ENCODE data around the gene FAM107A.
"Not testable (repeated sequence)": the region's sequence is repeated elsewhere in the genome, so short reads cannot be mapped to it uniquely, and the experiment has no call there.

FAM107A gene

DNA sequence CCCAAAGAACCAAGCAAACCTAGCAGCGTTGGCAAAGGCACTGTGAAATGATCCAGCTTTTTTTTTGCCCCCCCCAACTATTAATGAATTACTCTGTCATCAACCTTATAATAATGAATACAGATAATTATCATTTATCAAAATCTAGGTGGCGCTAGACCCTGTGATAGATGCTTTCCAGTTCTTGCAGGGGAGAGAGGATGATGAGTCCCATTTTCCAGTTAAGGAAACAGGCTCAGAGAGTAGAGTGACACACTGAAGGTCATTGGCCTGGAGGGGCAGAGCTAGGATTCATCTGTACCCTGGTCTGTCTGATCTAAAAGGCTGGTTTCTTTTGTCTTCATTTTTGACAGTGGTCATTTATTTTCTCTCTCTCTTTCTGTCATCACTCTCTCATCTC lies 45.2 kb downstream of the FAM107A start:
- no peak overlapping the region for H3K4me3 ChIP-seq (ENCODE audit: low read depth, low read length)
- TF ChIP-seq CTCF (IDR thresholded peaks at IDR 0.05; ENCODE audit: borderline replicate concordance, insufficient read depth, low read depth, low read length), result no peak

GRCh38 chr3:58531555-58531954 lies 45.6 kb downstream of the FAM107A start:
- no peak for TF ChIP-seq CTCF (IDR thresholded peaks at IDR 0.05; ENCODE audit: borderline replicate concordance, insufficient read depth, low read depth, low read length)
- H3K4me3 ChIP-seq (ENCODE audit: low read depth, low read length), result no peak overlapping the region

GRCh38 chr3:58530354-58530865 lies 46.8 kb downstream of the FAM107A start:
- no peak overlapping the region for H3K4me3 ChIP-seq (ENCODE audit: low read depth, low read length)
- TF ChIP-seq CTCF (IDR thresholded peaks at IDR 0.05; ENCODE audit: borderline replicate concordance, insufficient read depth, low read depth, low read length), result no peak

DNA sequence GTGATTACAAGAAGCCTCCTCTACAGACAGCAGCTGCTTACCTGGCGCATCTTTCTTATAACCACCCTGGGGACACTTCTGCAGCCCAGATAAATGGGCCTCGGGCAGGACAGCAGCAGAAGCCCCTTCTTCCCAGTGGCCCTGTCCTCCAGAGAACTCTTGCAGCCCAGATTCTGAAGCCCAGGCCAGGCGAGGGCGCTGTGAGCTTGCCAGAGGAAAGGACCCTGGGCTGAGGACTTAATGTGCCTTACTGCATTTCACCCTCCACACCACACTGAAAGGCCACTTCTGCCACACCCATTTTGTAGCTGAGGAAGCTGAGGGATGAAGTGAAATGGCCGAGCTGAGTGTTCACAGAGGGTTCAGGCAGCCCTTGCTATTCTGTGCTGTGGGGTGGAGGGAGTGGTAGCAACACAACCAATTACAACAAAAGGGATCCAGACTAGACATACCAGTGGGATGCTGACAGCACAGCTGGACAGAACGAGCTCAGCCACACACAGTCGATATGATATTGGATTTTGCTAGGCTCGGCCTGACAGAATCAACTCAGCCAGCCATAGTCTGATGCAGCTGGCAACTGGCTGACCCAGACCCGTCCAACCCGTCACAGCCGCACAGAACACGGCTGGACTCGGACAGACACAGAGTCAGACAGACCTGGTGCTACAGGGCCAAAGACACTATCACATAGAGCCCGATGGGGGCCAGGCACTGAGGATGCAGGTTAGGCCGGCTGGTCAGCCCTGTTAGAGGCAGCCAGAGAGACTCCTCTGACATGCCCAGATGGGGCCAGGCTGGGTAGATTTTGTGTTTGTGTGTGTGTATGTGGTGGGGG lies 47.5 kb downstream of the FAM107A start:
- TF ChIP-seq CTCF (IDR thresholded peaks at IDR 0.05; ENCODE audit: borderline replicate concordance, insufficient read depth, low read depth, low read length), result peak; percentile 46; the same call in 1 of the 2 replicates
- no peak overlapping the region for H3K4me3 ChIP-seq (ENCODE audit: low read depth, low read length)

GRCh38 chr3:58528629-58529028 lies 48.6 kb downstream of the FAM107A start:
- no peak for TF ChIP-seq CTCF (IDR thresholded peaks at IDR 0.05; ENCODE audit: borderline replicate concordance, insufficient read depth, low read depth, low read length)
- no peak overlapping the region for H3K4me3 ChIP-seq (ENCODE audit: low read depth, low read length)

DNA sequence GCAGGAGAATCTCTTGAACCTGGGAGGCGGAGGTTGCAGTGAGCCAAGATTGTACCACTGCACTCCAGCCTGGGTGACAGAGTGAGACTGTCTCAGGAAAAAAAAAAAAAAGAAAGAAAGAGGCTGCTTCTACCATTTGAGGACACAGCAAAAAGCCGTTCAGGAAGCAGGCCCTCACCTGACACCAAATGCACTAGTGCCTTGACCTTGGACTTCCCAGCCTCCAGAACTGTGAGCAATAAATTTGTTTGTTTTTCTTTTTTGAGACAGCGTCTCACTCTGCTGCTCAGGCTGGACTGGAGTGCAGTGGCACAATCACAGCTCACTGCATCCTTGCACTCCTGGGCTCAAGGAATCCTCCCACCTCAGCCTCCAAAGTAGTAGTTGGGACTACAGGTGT lies 49.8 kb downstream of the FAM107A start:
- not testable (repeated sequence) for H3K4me3 ChIP-seq (ENCODE audit: low read depth, low read length)

GRCh38 chr3:58526515-58526957 lies 50.7 kb downstream of the FAM107A start:
- TF ChIP-seq CTCF (IDR thresholded peaks at IDR 0.05; ENCODE audit: borderline replicate concordance, insufficient read depth, low read depth, low read length), result no peak

More at GRCh38 chr3:58526515-58526957, 50.7 kb downstream of the FAM107A start:
- H3K4me3 ChIP-seq (ENCODE audit: low read depth, low read length), result no peak overlapping the region
